ENCODE data around the gene KCNK17. TPM values are rescaled to one million over a fixed set of nuclear protein-coding genes. Genes with fewer than 3 reads are reported as not detected.

The KCNK17 gene
- polyA plus RNA-seq, 1 donor from 2014 or later, result not detected

- Mint-ChIP-seq H3K4me3 (no peak overlapping the region), H3K9me3 (no peaks in the 10 kb centered on the region), H3K36me3 (no peaks in the 10 kb centered on the region), H3K4me1 (no peaks in the 10 kb centered on the region), H3K27me3 (peaks cover 16% of the 10 kb centered on the region), H3K27ac (no peak overlapping the region)
These were observed 7.5 kb upstream of the KCNK17 start for GRCh38 chr6:39321761-39322160.

- Mint-ChIP-seq H3K4me1 (peaks cover 0 to under 1% (median 0%) of the 10 kb centered on the region in 3 donors), H3K9me3 (no peaks in the 10 kb centered on the region), H3K27me3 (peaks cover 20% of the 10 kb centered on the region), H3K27ac (no peak overlapping the region), H3K36me3 (no peaks in the 10 kb centered on the region), H3K4me3 (no peak overlapping the region)
These were observed 6.3 kb upstream of the KCNK17 start for GRCh38 chr6:39320363-39320984.

GRCh38 chr6:39319621-39320362, 5.6 kb upstream of the KCNK17 start:
- no peak overlapping the region for H3K27ac Mint-ChIP-seq

GRCh38 chr6:39317256-39317655, 3.0 kb upstream of the KCNK17 start:
- Mint-ChIP-seq H3K27ac (no peak overlapping the region), H3K27me3 (peaks cover 23% of the 10 kb centered on the region), H3K4me3 (no peak overlapping the region), H3K9me3 (no peaks in the 10 kb centered on the region), H3K36me3 (no peaks in the 10 kb centered on the region), H3K4me1 (peaks cover 0 to 3% (median 2%) of the 10 kb centered on the region in 3 donors)

More at GRCh38 chr6:39319621-39320362, 5.6 kb upstream of the KCNK17 start:
- H3K9me3 Mint-ChIP-seq, result no peaks in the 10 kb centered on the region
- H3K4me1 Mint-ChIP-seq, result peaks cover 0 to 3% (median 0%) of the 10 kb centered on the region in 3 donors
- H3K4me3 Mint-ChIP-seq, result no peak overlapping the region
- peaks cover 20% of the 10 kb centered on the region for H3K27me3 Mint-ChIP-seq
- H3K36me3 Mint-ChIP-seq, result no peaks in the 10 kb centered on the region

- Mint-ChIP-seq H3K9me3 (no peaks in the 10 kb centered on the region), H3K27ac (no peak overlapping the region), H3K4me3 (peak overlapping the region in 2 of 4 donors; percentile 21 to 37), H3K27me3 (peaks cover 33% of the 10 kb centered on the region), H3K36me3 (no peaks in the 10 kb centered on the region), H3K4me1 (peaks cover 0 to 3% (median 2%) of the 10 kb centered on the region in 3 donors)
These were observed 520 bp downstream of the KCNK17 start for GRCh38 chr6:39313526-39314272.

- peaks cover 33% of the 10 kb centered on the region for H3K27me3 Mint-ChIP-seq
- peak overlapping the region in 2 of 4 donors; percentile 21 to 45 for H3K4me3 Mint-ChIP-seq
- no peaks in the 10 kb centered on the region for H3K9me3 Mint-ChIP-seq
- H3K36me3 Mint-ChIP-seq, result no peaks in the 10 kb centered on the region
- no peak overlapping the region for H3K27ac Mint-ChIP-seq
- H3K4me1 Mint-ChIP-seq, result peaks cover 0 to 3% (median 2%) of the 10 kb centered on the region in 3 donors
These were observed 1.2 kb downstream of the KCNK17 start for GRCh38 chr6:39312912-39313525.

GRCh38 chr6:39310542-39310941, 3.7 kb downstream of the KCNK17 start:
- Mint-ChIP-seq H3K36me3 (no peaks in the 10 kb centered on the region), H3K4me3 (no peak overlapping the region), H3K4me1 (peaks cover 0 to 3% (median 2%) of the 10 kb centered on the region in 3 donors), H3K27me3 (peaks cover 27% of the 10 kb centered on the region), H3K9me3 (no peaks in the 10 kb centered on the region), H3K27ac (no peak overlapping the region)

GRCh38 chr6:39309942-39310531, 4.2 kb downstream of the KCNK17 start:
- Mint-ChIP-seq H3K4me3 (no peak overlapping the region), H3K9me3 (no peaks in the 10 kb centered on the region), H3K4me1 (peaks cover 0 to 2% (median under 1%) of the 10 kb centered on the region in 3 donors), H3K27me3 (peaks cover 24% of the 10 kb centered on the region), H3K27ac (peak overlapping the region in 1 of 3 donors; percentile 24), H3K36me3 (no peaks in the 10 kb centered on the region)

GRCh38 chr6:39307462-39307861, 6.8 kb downstream of the KCNK17 start:
- no peak overlapping the region for H3K4me3 Mint-ChIP-seq
- H3K9me3 Mint-ChIP-seq, result no peaks in the 10 kb centered on the region
- H3K27ac Mint-ChIP-seq, result no peak overlapping the region
- peaks cover 14% of the 10 kb centered on the region for H3K27me3 Mint-ChIP-seq
- no peaks in the 10 kb centered on the region for H3K36me3 Mint-ChIP-seq
- H3K4me1 Mint-ChIP-seq, result peaks cover 0 to 7% (median 4%) of the 10 kb centered on the region in 3 donors

- Mint-ChIP-seq H3K4me1 (peaks cover 0 to 8% (median 4%) of the 10 kb centered on the region in 3 donors), H3K27me3 (peaks cover 11% of the 10 kb centered on the region), H3K27ac (no peak overlapping the region), H3K36me3 (no peaks in the 10 kb centered on the region), H3K9me3 (no peaks in the 10 kb centered on the region), H3K4me3 (no peak overlapping the region)
These were observed 9.3 kb downstream of the KCNK17 start for GRCh38 chr6:39304951-39305350.

GRCh38 chr6:39303425-39304153, 10.6 kb downstream of the KCNK17 start:
- H3K9me3 Mint-ChIP-seq, result no peaks in the 10 kb centered on the region
- H3K4me1 Mint-ChIP-seq, result peaks cover 0 to 8% (median 4%) of the 10 kb centered on the region in 3 donors
- H3K27ac Mint-ChIP-seq, result no peak overlapping the region
- H3K4me3 Mint-ChIP-seq, result no peak overlapping the region
- H3K36me3 Mint-ChIP-seq, result no peaks in the 10 kb centered on the region
- peaks cover 7% of the 10 kb centered on the region for H3K27me3 Mint-ChIP-seq

GRCh38 chr6:39302669-39303424, 11.4 kb downstream of the KCNK17 start:
- peak overlapping the region in 2 of 4 donors; percentile 73 to 87 for H3K4me3 Mint-ChIP-seq
- peaks cover 0 to 8% (median 4%) of the 10 kb centered on the region in 3 donors for H3K4me1 Mint-ChIP-seq
- no peak overlapping the region for H3K27ac Mint-ChIP-seq
- H3K27me3 Mint-ChIP-seq, result peaks cover 7% of the 10 kb centered on the region
- no peaks in the 10 kb centered on the region for H3K9me3 Mint-ChIP-seq
- no peaks in the 10 kb centered on the region for H3K36me3 Mint-ChIP-seq

GRCh38 chr6:39302011-39302410, 12.2 kb downstream of the KCNK17 start:
- no peaks in the 10 kb centered on the region for H3K36me3 Mint-ChIP-seq
- H3K4me1 Mint-ChIP-seq, result peaks cover 0 to 8% (median 4%) of the 10 kb centered on the region in 3 donors
- H3K9me3 Mint-ChIP-seq, result no peaks in the 10 kb centered on the region
- peak overlapping the region in 1 of 4 donors; percentile 1 for H3K4me3 Mint-ChIP-seq
- H3K27ac Mint-ChIP-seq, result no peak overlapping the region
- peaks cover 7% of the 10 kb centered on the region for H3K27me3 Mint-ChIP-seq

Data from IgD-negative memory B cell (primary cell).